GM19452 (cell line): ENCODE measurements around the gene PPFIA4.

Experiments
- ATAC-seq: cut with Tn5 transposase; IDR thresholded peaks from one replicate; pipeline ENCODE4 v1.9.1; 2021; ENCODE audit not compliant: unreplicated experiment

The PPFIA4 gene

GRCh38 chr1:203056012-203056411, 29.7 kb downstream of the PPFIA4 start:
- no peak for ATAC-seq

- no peak for ATAC-seq
Measured at GRCh38 chr1:203056516-203056915, 30.2 kb downstream of the PPFIA4 start.

DNA sequence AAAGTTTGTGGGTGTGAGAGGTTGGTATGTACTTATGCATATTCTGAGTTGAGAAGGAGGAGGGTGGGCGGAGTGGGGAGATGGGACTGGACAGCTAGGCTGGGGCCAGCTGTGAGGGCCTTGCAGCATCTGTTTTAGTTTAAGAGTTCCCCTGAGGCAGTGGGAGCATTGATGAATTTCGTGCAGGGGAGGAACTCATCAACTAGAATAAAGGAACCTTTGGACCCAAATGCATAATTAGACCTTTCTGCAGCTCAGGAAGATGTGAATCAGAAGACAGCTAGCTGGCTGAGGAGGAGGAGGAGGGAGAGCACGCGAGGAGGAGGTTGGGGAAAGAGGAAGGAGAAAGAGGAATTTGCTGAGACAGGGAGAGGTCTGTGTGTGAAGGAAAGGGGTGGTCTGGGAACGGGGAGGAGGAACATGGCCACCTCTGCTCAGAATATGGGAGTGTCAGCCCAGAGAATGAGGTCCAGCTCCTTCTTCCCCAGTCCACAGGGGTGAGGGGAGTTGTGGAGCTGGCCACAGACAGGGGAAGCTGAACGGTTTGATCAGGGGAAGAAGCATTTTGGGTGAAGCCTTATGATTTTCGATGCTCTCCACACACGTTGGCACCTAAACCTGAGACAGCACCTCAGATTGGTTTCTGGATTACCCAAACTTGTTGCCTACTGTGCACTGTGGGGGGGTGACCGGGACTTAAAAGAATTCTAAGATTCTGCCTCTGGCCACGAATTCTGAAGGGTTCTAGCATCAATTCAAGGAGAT, 31.8 kb downstream of the PPFIA4 start:
- ATAC-seq: no peak

DNA sequence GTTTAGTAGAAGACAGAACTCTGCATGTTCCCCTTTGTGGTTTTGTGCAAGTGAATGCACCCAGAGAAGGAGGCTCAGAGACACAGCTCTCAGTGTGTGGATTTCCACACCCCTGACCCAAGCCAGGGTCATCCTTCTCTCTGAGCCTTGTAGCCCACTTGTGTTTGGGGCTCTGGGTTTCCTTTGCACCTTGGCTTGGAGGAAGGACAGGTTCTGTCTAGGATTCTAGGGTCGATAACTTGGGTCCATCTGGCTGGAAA, 32.3 kb downstream of the PPFIA4 start:
- ATAC-seq: no peak

DNA sequence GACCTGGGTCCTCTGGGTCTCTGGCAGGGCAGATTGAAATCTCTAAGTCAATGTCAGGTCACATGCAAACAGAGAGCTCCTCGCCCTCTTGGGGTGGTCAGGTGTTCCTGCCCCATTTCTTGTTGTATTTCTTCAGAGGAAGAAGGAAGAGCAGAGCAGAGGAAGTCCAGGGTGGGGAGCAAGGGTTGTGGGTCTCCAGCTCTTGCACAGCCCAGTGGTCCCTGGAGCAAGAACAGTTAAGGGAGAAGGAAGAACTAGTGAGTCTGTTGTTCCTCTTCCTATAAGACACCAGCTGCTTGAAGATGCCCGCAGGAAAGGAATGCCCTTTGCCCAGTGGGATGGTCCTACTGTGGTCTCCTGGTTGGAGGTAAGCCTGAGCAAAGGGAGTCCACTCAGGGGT, 33.2 kb downstream of the PPFIA4 start:
- no peak for ATAC-seq

GRCh38 chr1:203060115-203060514, 33.8 kb downstream of the PPFIA4 start:
- no peak for ATAC-seq

DNA sequence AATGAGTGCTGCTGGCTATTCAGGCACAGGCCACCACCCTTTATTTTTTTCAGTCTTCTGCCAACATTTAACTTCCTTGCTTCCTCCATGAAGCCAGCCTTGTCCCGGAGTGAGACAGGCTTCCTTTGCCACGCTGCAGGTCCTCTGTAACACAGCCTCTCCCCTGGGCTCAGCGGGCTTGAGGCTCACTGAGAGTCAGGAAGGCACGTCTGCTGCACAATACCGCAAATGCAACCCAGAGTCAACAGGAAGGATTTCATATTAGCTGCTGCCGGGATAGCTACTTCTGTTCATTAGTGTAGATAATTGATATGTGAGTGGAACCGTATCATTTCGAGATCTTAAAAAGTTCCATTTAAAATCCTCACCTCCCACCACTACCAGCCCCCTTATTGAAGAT, 37.0 kb downstream of the PPFIA4 start:
- no peak for ATAC-seq

DNA sequence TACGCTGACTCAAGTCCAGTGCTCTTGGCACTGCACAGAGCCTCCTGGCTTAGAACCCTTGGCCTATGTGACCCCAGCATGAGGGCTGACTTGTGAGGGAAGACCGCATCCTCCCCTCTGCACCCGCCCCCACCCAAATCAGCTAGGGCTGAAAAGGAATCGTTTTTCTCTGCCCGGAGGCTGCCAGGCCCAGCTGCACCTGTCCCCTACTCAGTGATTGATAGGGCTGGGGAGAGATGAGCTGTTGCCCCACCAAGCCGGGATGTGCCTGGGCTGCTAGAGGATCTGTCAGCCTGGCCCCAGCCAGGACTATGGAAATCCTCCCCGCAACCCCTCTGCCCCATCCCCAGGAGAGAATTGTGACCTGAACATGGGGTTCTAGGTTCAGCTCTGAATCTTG, 38.9 kb downstream of the PPFIA4 start:
- ATAC-seq: no peak

DNA sequence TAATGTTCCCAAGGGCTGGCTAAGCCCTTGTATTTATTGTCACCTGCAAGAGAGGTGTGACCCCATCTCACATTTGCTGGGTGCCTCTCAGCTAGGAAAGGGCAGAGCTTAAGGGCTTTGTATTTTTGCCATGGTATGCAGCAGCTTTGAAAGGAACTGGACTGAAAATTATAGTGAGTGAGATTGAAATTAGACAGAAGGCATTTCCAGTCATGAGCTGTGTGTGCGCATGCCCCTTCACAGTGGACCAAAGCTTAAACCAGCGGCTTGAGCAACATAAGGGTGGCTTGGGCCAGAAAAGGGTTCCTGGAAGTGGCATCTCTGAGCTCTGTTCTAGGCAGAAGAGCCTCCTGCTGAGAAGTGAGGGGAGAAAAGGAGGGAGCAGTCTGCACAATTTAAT, 39.7 kb downstream of the PPFIA4 start:
- no peak for ATAC-seq

- ATAC-seq: no peak
Measured at GRCh38 chr1:203066965-203067364, 40.7 kb downstream of the PPFIA4 start.

GRCh38 chr1:203069030-203069747, 42.9 kb downstream of the PPFIA4 start:
- no peak for ATAC-seq

- no peak for ATAC-seq
Measured at GRCh38 chr1:203072002-203072602, 45.8 kb downstream of the PPFIA4 start.

DNA sequence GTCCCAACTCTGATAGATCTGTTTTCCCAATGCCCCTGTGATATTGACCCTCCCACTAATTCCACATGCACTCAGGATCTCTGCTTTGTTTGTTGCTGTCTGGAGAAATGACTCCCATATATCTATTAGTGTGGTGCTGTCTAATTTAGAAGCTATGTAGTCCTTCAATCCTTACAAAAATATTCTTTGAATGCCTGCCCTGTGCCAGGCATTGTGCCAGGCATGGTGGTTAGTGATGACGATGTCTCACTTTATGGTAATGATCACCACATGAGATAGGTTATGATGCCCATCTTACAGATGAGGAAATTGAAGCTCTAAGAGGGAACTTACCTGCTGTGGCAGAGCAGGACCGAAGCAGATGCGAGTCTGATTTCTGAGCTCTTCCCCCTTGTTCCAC, 46.6 kb downstream of the PPFIA4 start:
- ATAC-seq: no peak

- no peak for ATAC-seq
Measured at GRCh38 chr1:203073469-203073868, 47.2 kb downstream of the PPFIA4 start.

DNA sequence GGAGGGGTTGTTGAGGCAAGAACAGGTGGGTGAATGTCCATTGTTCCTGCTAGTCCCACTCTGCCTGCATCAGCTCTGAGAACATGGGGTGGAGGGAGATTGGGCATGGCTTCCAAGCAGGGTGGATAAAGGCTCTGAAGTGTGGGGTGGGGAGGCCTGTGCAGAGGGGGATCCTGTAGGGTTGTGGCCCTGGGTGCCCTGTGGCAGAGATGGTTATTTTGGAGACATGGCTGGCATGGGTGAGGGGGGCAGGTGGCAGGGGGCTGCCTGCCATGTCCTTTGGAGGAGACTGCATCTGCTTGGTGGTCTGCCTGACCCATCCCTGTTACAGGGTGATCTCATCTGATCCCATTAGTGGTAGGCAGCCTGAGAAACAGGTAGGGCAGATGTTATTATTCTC, 48.3 kb downstream of the PPFIA4 start:
- ATAC-seq: no peak

DNA sequence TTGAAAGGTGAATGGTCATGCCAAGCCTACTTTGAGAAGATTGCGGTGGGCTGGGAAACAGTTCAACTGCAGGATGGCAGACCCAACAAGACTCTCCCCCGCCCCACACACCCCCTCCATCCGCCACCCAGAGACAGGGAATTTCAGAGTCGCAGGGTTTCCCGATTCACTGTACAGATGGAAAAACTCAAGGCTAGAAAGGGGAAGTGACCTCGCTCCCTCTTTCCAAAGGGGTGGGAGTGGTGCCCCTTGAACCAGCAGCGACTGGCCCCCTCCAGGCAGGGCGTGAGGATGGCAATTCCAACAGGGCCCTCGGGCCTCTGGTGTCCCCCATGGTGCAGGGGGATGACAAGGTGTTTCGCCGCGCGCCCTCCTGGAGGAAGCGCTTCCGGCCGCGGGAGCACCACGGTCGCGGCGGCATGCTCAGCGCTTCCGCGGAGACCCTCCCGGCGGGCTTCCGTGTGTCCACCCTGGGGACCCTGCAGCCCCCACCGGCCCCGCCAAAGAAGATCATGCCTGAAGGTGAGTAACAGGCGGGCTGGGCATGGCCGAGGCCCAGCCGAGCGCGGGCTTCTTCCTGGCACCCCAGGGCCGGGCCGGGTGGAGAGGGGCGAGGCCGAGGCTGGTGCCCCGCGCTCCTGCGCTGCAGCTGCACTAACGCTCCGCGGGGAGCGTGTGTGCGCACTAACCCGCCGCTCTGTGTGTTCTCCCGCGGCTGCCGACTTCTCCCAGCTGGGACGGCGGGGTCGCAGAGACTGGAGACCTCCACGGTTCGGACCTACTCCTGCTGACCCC, 49.1 kb downstream of the PPFIA4 start:
- ATAC-seq: no peak

DNA sequence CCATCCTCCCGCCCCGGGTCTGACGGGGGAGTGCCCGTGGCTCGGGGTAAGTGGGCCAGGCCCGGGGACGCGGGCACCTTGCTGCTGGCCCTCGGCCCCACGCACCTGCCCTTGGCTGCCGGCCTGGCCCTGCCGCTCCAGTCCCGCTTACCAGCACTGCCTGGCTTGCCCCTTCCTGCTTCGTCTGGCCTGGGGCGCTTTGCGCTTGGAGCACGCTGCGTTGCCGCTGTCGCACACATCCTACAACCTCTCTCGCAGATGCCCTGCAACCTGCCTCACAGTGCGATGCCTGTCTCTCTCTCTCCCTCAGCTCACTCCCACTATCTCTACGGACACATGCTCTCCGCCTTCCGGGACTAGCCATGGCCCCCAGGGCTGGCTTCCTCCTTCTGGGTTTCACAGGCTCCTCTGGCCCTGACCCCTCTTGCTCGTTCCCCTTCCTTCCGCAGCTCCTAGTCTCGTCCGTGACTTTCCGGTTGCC, 49.8 kb downstream of the PPFIA4 start:
- no peak for ATAC-seq

GRCh38 chr1:203077367-203077766, 51.1 kb downstream of the PPFIA4 start:
- no peak for ATAC-seq

GRCh38 chr1:203077956-203078355, 51.7 kb downstream of the PPFIA4 start:
- no peak for ATAC-seq

DNA sequence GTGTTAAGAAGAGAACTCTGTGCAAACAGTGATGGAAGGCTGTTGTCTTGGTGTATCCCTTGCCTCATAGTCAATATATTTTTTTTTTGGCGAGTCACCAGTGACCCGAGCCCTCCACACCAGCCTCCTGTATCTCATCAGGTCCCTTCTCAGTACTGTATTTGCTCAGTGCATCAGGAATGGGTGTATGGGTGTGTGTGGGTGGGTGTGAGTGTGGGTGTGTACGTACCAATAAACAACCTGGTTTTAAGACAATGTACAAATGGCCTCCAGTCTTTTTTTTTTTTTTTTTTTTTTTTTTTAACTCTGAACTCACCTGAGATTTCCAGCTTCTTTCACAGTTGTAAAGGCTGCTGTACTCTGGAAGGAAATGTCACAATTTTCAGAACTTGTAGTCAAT, 52.2 kb downstream of the PPFIA4 start:
- no peak for ATAC-seq

- no peak for ATAC-seq
Measured at GRCh38 chr1:203080456-203080855, 54.2 kb downstream of the PPFIA4 start.
